OCI-LY7 (cell line): ENCODE results near the gene USF2. TPM values are rescaled to one million over a fixed set of nuclear protein-coding genes. Genes with fewer than 3 reads are reported as not detected.

ENCODE experiments used
- BruUV-seq: library from RNA; stranded (reverse); fragments of 400-500 nt; replicated peaks from 2 replicates; lab custom pipeline; 2021; lab: Mats Ljungman, UMichigan
- CTCF ChIA-PET: fragments of 300-600 bp; sonication (Branson Sonifier 250); formaldehyde crosslinking; loops from one replicate; lab custom pipeline; 2022; ENCODE audit warnings: antibody characterized with exemption; ENCODE audit not compliant: unreplicated experiment; lab: Charles Lee
- POLR2A ChIA-PET: fragments of 300-600 bp; sonication (Branson Sonifier 250); formaldehyde crosslinking; loops from one replicate; lab custom pipeline; 2022; ENCODE audit warnings: antibody characterized with exemption; lab: Charles Lee
- DNase-seq: peaks from one replicate; pipeline ENCODE4 v3.0.0-alpha.2; 2015; ENCODE audit warnings: low spot score
- H2AFZ ChIP-seq: fragments of 200-600 bp; sonication (generic), shearing (Covaris generic); 2 replicates; pipeline ENCODE4 v1.6.1; 2014; ENCODE audit warnings: mild to moderate bottlenecking, antibody characterized with exemption, low read length, moderate library complexity
- H3K27ac ChIP-seq: fragments of 200-600 bp; sonication (generic); 2 replicates; pipeline ENCODE4 v1.5.1; 2014; ENCODE audit warnings: mixed run types, low read depth, mild to moderate bottlenecking, moderate library complexity, low read length, inconsistent platforms; ENCODE audit not compliant: poor library complexity, severe bottlenecking
- H3K36me3 ChIP-seq: fragments of 200-600 bp; sonication (generic); 2 replicates; pipeline ENCODE4 v1.6.1; 2014; ENCODE audit warnings: mild to moderate bottlenecking, antibody characterized with exemption, low read length, moderate library complexity, mixed read lengths; ENCODE audit not compliant: insufficient read depth
- H3K4me1 ChIP-seq: fragments of 200-600 bp; sonication (generic); 2 replicates; pipeline ENCODE4 v1.5.1; 2014; ENCODE audit warnings: mild to moderate bottlenecking, low read length; ENCODE audit not compliant: insufficient read depth, poor library complexity, severe bottlenecking
- H3K4me2 ChIP-seq: fragments of 200-600 bp; sonication (generic); 2 replicates; pipeline ENCODE4 v1.6.1; 2014; ENCODE audit warnings: mild to moderate bottlenecking, low read length
- H3K4me3 ChIP-seq: fragments of 200-600 bp; sonication (generic); 2 replicates; pipeline ENCODE4 v1.5.1; 2014; ENCODE audit warnings: mild to moderate bottlenecking, low read depth, low read length; ENCODE audit not compliant: poor library complexity, severe bottlenecking
- H3K79me2 ChIP-seq: fragments of 200-600 bp; sonication (generic); 2 replicates; pipeline ENCODE4 v1.6.1; 2016; ENCODE audit warnings: low read depth, mild to moderate bottlenecking, low read length, moderate library complexity, mixed read lengths; ENCODE audit not compliant: insufficient read depth
- H3K9me2 ChIP-seq: fragments of 200-600 bp; sonication (generic); 2 replicates; pipeline ENCODE4 v1.6.1; 2016; ENCODE audit warnings: mild to moderate bottlenecking, low read length, mixed read lengths; ENCODE audit not compliant: insufficient read depth
- H3K9me3 ChIP-seq: fragments of 200-600 bp; sonication (generic); 2 replicates; pipeline ENCODE4 v1.6.1; 2014; ENCODE audit warnings: mild to moderate bottlenecking, mixed run types, low read length, mixed read lengths
- H4K20me1 ChIP-seq: fragments of 200-600 bp; sonication (generic); 2 replicates; pipeline ENCODE4 v1.6.1; 2014; ENCODE audit warnings: mild to moderate bottlenecking, antibody characterized with exemption, low read length, moderate library complexity, mixed read lengths; ENCODE audit not compliant: insufficient read depth
- EZH2phosphoT487 ChIP-seq: fragments of 200-600 bp; sonication (generic); IDR thresholded peaks from 2 replicates; pipeline ENCODE4 v1.6.1; 2018; ENCODE audit warnings: low read depth, borderline replicate concordance, mild to moderate bottlenecking, mixed run types, antibody characterized with exemption, low read length, moderate library complexity, mixed read lengths
- intact Hi-C: fragments of 100-400 bp; cut with micrococcal nuclease; formaldehyde crosslinking; loops from one replicate; pipeline ENCODE4 v1.10.0; 2022; ENCODE audit not compliant: unreplicated experiment
- total RNA-seq, 2 experiments: library from RNA; depleted of rRNA in 1 of 2; stranded (reverse); fragments of >200 nt in 1 of 2; shearing (Covaris generic) in 1 of 2; gene quantifications; 2 replicates each; pipeline ENCODE4 v1.2.3, GENCODE V29; 2014 to 2022
- TF ChIP-seq, protein P1 (sequence below): fragments of 200-600 bp; sonication (generic); conservative IDR thresholded peaks from 2 replicates; pipeline ENCODE4 v1.5.1; 2014; ENCODE audit warnings: mild to moderate bottlenecking, antibody characterized with exemption, low read length, moderate library complexity, mixed read lengths

Gene USF2
- total RNA-seq, 2 experiments from 2014 or later, result 105 to 155 TPM

DNA sequence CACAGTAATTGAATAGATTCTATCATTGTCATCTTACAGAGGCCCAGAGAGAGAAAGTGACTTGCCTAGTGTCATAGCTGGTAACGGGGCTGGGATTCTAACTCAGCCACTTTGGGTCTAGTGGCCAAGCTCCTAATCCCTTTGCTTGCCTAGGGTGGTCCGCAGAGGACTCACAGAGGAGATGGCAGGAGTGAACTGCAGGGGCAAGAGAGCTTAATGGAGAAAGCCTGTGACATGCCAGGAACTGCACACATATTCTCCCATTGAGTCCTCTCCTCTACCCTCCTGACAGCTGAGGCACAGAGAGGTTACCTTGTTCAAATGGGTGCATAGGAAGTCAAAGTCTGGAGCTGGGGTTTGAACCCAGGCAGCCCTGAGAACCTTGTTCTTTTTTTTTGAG lies 17.3 kb upstream of the USF2 start:
- intact Hi-C loops, result no loop called here
- Histone ChIP-seq H4K20me1 (no peaks in the 10 kb centered on the region), H3K4me2 (no peak overlapping the region), H3K36me3 (peaks cover 44% of the 10 kb centered on the region), H2AFZ (no peak overlapping the region), H3K79me2 (peaks cover 9% of the 10 kb centered on the region; the same call in 1 of the 2 replicates), H3K9me3 (no peaks in the 10 kb centered on the region), H3K4me3 (no peak overlapping the region), H3K4me1 (peaks cover 20% of the 10 kb centered on the region), H3K9me2 (no peaks in the 10 kb centered on the region), H3K27ac (no peak overlapping the region)
- POLR2A ChIA-PET, result interaction anchor here (1.4 kb wide), 1 partner anchor 44 kb away, joined by 4 read pairs; no protein-coding TSS in a partner anchor
- CTCF ChIA-PET, result no interaction called here
- no peak for DNase-seq
- TF ChIP-seq, protein P1, sequence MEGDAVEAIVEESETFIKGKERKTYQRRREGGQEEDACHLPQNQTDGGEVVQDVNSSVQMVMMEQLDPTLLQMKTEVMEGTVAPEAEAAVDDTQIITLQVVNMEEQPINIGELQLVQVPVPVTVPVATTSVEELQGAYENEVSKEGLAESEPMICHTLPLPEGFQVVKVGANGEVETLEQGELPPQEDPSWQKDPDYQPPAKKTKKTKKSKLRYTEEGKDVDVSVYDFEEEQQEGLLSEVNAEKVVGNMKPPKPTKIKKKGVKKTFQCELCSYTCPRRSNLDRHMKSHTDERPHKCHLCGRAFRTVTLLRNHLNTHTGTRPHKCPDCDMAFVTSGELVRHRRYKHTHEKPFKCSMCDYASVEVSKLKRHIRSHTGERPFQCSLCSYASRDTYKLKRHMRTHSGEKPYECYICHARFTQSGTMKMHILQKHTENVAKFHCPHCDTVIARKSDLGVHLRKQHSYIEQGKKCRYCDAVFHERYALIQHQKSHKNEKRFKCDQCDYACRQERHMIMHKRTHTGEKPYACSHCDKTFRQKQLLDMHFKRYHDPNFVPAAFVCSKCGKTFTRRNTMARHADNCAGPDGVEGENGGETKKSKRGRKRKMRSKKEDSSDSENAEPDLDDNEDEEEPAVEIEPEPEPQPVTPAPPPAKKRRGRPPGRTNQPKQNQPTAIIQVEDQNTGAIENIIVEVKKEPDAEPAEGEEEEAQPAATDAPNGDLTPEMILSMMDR, result no peak
- no peak for TF ChIP-seq EZH2phosphoT487
- no TSS peak for BruUV-seq

DNA sequence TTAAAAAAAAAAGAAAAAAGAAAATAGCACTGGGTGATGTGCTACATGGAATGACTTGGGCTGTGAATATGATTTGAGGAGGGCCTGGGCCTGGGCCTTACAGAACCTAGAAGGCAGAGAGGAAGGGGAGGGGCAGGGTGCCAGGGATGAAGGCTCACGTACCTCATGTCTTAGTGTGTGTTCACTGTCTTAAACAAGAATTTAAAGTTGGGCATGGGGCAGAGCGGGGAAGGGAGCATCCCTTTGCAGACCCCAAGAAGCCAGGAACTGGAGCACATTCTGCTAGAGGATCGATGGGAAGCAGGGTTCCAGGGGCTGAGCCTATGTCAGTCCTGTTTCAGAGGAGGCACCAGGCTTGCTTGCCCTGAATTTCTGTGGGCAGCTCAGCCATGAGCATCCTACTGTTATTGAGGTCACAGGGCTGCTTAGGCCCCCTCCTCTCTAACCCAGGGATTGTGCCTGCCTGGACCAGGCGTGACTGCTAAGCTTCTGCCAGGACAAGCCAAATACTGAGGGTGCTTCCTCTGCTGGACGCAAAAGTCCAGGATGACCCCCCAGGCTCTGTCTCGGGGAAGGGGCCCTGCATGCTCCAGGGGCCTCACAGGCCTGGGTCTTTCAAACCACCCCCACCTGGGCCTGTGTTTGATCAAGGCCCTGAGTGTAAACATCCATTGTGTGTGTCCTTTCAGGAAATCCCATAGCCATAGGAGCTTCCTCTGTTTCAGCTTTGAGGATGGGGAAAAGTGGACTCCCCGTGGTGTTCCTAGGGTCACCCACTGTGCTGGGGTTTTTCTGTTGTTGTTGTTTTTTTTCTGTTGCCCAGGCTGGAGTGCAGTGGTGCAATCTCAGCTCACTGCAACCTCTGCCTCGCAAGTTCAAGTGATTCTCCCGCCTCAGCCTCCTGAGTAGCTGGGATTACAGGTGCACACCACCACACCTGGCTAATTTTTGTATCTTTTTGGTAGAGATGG lies 15.2 kb upstream of the USF2 start:
- peaks cover 12% of the 10 kb centered on the region for H3K4me1 ChIP-seq
- no peaks in the 10 kb centered on the region for H4K20me1 ChIP-seq
- no peak overlapping the region for H2AFZ ChIP-seq
- H3K4me3 ChIP-seq, result no peak overlapping the region
- no peaks in the 10 kb centered on the region for H3K9me2 ChIP-seq
- POLR2A ChIA-PET, result interaction anchor here (0.6 kb wide), 1 partner anchor 263 kb away, joined by 3 read pairs; no protein-coding TSS in a partner anchor
- CTCF ChIA-PET, result no interaction called here
- BruUV-seq, result no TSS peak
- H3K79me2 ChIP-seq, result peaks cover 9% of the 10 kb centered on the region; the same call in 1 of the 2 replicates
- H3K4me2 ChIP-seq, result no peak overlapping the region
- intact Hi-C loops, result no loop called here
- DNase-seq, result no peak
- no peaks in the 10 kb centered on the region for H3K9me3 ChIP-seq
- TF ChIP-seq EZH2phosphoT487, result no peak
- TF ChIP-seq, protein P1, result no peak
- H3K27ac ChIP-seq, result no peak overlapping the region
- H3K36me3 ChIP-seq, result peaks cover 44% of the 10 kb centered on the region
